BLaER1 treated with 17β-estradiol and CSF1 and Interleukin-3, amounts not matched to agents 10 nM and 100 nM (cell line): ENCODE data around the gene PITPNC1.

Experiments
- H3K27ac ChIP-seq, 11 experiments: shearing (Covaris generic); formaldehyde crosslinking; 2 replicates each; pipeline ENCODE4 v1.8.1; 2022
- H3K27me3 ChIP-seq, 11 experiments: shearing (Covaris generic); formaldehyde crosslinking; 2 replicates each; pipeline ENCODE4 v1.8.1; 2022
- H3K36me3 ChIP-seq, 11 experiments: shearing (Covaris generic); formaldehyde crosslinking; 2 replicates each; pipeline ENCODE4 v1.8.1; 2022
- H3K4me1 ChIP-seq, 10 experiments: shearing (Covaris generic); formaldehyde crosslinking; 2 replicates each; pipeline ENCODE4 v1.8.1; 2022
- H3K4me2 ChIP-seq, 11 experiments: shearing (Covaris generic); formaldehyde crosslinking; 2 replicates each; pipeline ENCODE4 v1.8.1; 2022
- H3K4me3 ChIP-seq, 10 experiments: shearing (Covaris generic); formaldehyde crosslinking; 2 replicates each; pipeline ENCODE4 v1.8.1; 2022
- H3K9ac ChIP-seq, 11 experiments: shearing (Covaris generic); formaldehyde crosslinking; 2 replicates each; pipeline ENCODE4 v1.8.1; 2022
- H3K9me3 ChIP-seq, 11 experiments: shearing (Covaris generic); formaldehyde crosslinking; replicated peaks in 1 of 11; 2 replicates each; pipeline ENCODE4 v1.8.1; 2022
- H4K20me1 ChIP-seq, 11 experiments: shearing (Covaris generic); formaldehyde crosslinking; 2 replicates each; pipeline ENCODE4 v1.8.1; 2022
- Cebpa-rat ChIP-seq, 11 experiments: shearing (Covaris generic); IDR thresholded peaks; 2 replicates each; pipeline ENCODE4 v1.8.1; 2022

Gene PITPNC1

DNA sequence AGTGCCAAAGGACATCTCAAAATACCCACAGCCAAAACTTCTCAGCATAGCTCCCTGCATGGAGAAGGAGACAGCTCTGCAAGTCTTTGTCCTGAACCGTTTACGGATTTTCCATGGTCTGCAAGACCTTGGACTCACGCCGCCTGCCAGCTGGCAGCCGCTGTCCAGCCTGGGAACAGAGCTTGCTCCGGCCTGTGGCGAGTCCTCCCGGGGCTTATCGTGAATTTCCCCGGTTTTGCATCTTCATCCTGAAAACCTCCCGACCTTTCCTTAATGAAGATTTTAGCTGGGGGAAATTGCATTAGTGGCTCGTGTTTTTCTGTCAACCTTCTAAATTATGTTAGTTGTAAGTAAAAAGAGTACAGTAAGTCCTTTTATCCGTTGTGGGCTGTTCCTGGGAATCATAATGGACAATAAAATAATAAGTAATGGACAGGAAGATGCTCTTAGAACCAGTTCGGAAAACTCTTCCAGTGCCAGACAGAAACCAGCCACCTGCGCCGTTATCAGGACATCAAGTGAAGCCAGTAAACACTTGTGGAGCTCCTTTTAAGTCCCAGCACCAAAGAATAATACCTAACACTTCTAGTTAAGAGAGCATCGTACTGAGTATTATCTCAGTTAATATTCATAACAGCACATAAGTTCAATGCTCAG lies 228.3 kb downstream of the PITPNC1 start:
- no peak overlapping the region; a peak in 1 of 22 replicates for H3K9ac ChIP-seq
- no peak overlapping the region for H3K4me2 ChIP-seq
- peaks cover 0 to 59% (median 27%) of the 10 kb centered on the region in 11 experiments; a peak in 13 of 22 replicates for H3K36me3 ChIP-seq
- no peaks in the 10 kb centered on the region for H3K27me3 ChIP-seq
- peaks cover 0 to 4% (median 0%) of the 10 kb centered on the region in 11 experiments; a peak in 2 of 22 replicates for H3K9me3 ChIP-seq
- H4K20me1 ChIP-seq, result no peaks in the 10 kb centered on the region
- H3K27ac ChIP-seq, result no peak overlapping the region
- H3K4me3 ChIP-seq, result no peak overlapping the region
- no peaks in the 10 kb centered on the region for H3K4me1 ChIP-seq
- TF ChIP-seq Cebpa-rat (IDR thresholded peaks at IDR 0.05), result no peak

DNA sequence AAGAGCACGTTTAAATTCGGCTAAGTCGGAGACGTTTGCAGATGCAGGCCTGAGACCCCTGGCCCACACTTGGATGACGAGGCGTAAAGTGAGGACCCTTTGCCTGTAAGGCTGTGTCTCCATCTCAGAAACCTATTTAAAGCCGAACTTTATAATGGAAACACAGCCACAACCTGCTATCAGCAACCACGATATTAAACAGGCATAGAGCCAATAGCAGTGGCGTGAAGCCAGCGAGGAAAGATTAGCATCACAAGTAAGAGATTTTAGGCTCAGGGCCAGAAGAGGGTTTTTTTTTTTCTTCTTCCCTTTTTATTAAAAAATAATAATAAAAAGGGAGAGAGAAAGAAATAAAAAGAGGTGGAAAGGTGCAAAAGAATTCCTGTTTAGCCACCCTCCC lies 229.4 kb downstream of the PITPNC1 start:
- Histone ChIP-seq H3K9me3 (no peaks in the 10 kb centered on the region), H3K4me1 (no peaks in the 10 kb centered on the region), H3K9ac (no peak overlapping the region), H3K27me3 (no peaks in the 10 kb centered on the region), H3K4me2 (no peak overlapping the region), H3K27ac (no peak overlapping the region), H3K36me3 (peaks cover 0 to 67% (median 28%) of the 10 kb centered on the region in 11 experiments; a peak in 13 of 22 replicates), H3K4me3 (no peak overlapping the region), H4K20me1 (no peaks in the 10 kb centered on the region)
- TF ChIP-seq Cebpa-rat (IDR thresholded peaks at IDR 0.05), result no peak

DNA sequence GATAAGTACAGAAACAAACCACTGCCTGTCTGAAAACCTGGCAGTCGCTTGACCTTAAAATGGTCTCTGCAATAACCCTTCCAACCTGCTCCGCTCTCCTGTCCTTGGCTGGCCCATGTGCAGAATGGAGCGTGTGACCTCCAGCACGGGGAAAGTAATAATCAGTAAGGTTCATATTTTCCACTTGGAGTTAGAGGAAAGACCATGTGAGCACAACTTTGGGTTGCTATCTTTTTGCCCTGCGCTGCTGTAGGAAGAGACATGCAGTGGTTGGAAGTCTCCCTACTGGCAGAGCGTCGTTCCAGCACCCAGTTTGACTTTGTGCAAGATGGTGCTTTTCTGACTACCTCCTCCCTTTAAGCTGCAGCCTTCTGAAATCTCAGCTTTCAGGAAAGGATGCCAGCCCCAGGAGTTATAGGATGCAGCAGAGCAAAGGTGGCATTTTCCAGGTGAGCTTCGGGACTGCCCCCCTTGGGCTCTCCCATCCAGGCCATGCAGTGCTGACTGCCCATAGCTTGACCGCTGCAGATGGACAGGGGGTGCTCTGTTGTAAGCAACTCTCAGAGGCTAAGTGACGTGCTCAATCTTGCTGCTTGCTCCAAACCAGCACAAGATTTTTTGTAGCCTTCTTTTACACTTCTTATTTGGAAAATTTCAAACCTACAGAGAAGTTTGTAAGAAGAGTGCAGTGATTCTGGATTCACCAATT lies 230.0 kb downstream of the PITPNC1 start:
- Histone ChIP-seq H4K20me1 (no peaks in the 10 kb centered on the region), H3K9me3 (no peaks in the 10 kb centered on the region), H3K27me3 (no peaks in the 10 kb centered on the region), H3K9ac (no peak overlapping the region), H3K27ac (no peak overlapping the region), H3K4me2 (no peak overlapping the region), H3K4me3 (no peak overlapping the region), H3K4me1 (no peaks in the 10 kb centered on the region), H3K36me3 (peaks cover 0 to 69% (median 28%) of the 10 kb centered on the region in 11 experiments; a peak in 13 of 22 replicates)
- TF ChIP-seq Cebpa-rat (IDR thresholded peaks at IDR 0.05), result no peak

DNA sequence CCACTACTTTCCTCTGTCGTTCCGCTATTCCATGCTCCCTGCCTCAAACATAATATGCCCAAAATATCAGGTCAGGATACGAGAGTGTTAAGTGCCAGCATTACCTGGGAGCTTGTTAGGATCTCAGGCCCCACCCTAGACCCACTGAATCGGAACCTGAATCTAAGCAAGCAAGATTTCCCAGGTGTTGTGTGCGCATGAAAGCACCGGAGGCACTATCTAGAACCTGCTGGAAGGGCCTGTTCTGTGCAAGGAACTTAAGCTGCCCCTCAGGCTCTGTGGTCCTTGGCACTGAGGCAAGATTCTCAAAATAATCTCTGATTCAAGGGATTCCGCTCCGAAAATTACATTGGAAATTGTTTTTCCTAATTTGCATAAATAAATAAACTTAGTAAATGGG lies 233.0 kb downstream of the PITPNC1 start:
- Histone ChIP-seq H3K27ac (no peak overlapping the region), H3K36me3 (peaks cover 0 to 63% (median 27%) of the 10 kb centered on the region in 11 experiments; a peak in 13 of 22 replicates), H3K4me2 (no peak overlapping the region), H3K9ac (no peak overlapping the region), H3K27me3 (no peaks in the 10 kb centered on the region), H4K20me1 (no peaks in the 10 kb centered on the region), H3K4me1 (peaks cover 0 to 3% (median 0%) of the 10 kb centered on the region in 10 experiments; a peak in 1 of 20 replicates), H3K9me3 (no peaks in the 10 kb centered on the region), H3K4me3 (no peak overlapping the region)
- TF ChIP-seq Cebpa-rat (IDR thresholded peaks at IDR 0.05), result no peak

DNA sequence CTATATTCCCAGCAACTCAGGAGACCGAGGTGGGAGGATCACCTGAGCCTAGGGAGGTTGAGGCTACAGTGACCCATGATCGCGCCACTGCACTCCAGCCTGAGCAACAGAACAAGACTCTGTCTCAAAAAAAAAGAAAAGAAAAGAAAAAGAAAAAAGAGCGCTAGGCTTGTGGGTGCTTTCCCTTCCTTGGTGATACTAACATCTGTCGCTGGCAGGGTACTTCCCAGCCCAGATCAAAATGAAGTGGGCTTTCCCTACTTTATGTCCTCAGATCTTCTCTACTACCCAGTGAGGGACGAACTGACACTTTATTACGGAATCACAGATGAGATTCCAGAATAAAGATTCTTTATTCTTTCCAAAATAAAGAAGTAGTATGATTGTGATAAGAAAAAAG lies 236.9 kb downstream of the PITPNC1 start:
- H3K27ac ChIP-seq, result no peak overlapping the region
- no peaks in the 10 kb centered on the region for H4K20me1 ChIP-seq
- H3K4me3 ChIP-seq, result no peak overlapping the region
- no peak for TF ChIP-seq Cebpa-rat (IDR thresholded peaks at IDR 0.05)
- no peaks in the 10 kb centered on the region for H3K27me3 ChIP-seq
- H3K9ac ChIP-seq, result no peak overlapping the region
- peaks cover 0 to 42% (median 17%) of the 10 kb centered on the region in 11 experiments; a peak in 13 of 22 replicates for H3K36me3 ChIP-seq
- H3K4me1 ChIP-seq, result peaks cover 0 to 12% (median 0%) of the 10 kb centered on the region in 10 experiments; a peak in 1 of 20 replicates
- no peak overlapping the region for H3K4me2 ChIP-seq
- H3K9me3 ChIP-seq, result no peaks in the 10 kb centered on the region

DNA sequence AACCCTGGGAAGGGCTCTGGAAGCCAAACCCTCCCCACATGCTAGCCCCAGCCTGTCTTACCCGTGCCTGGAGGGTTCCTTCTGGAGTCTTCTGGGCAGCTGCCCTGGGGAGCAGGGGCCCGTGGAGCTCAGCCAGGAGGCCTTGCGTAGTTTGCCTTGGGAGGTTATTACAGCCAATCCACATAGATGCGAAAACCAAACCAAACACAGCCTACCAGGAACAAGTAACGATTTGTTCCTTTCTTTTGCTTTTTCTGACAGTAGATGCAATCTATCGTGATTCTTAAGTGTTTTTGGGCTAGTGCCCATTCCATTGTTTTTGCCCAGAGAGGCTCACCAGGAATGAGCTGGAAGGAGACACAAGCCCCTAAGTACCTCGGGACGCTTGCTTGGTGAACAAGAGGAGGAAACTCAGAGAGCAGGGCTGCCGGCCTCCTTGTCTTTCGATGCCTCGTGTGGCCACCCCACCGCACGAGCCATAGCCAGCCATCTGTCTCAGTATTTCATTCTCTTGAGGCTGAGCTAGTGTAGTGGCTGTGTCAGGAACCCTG lies 238.0 kb downstream of the PITPNC1 start:
- H3K4me2 ChIP-seq, result no peak overlapping the region
- H3K4me1 ChIP-seq, result peaks cover 0 to 12% (median 0%) of the 10 kb centered on the region in 10 experiments; a peak in 1 of 20 replicates
- no peak for TF ChIP-seq Cebpa-rat (IDR thresholded peaks at IDR 0.05)
- no peaks in the 10 kb centered on the region for H4K20me1 ChIP-seq
- no peaks in the 10 kb centered on the region for H3K9me3 ChIP-seq
- no peaks in the 10 kb centered on the region for H3K27me3 ChIP-seq
- H3K27ac ChIP-seq, result no peak overlapping the region
- no peak overlapping the region for H3K9ac ChIP-seq
- peaks cover 0 to 34% (median 5%) of the 10 kb centered on the region in 11 experiments; a peak in 11 of 22 replicates for H3K36me3 ChIP-seq
- H3K4me3 ChIP-seq, result no peak overlapping the region

DNA sequence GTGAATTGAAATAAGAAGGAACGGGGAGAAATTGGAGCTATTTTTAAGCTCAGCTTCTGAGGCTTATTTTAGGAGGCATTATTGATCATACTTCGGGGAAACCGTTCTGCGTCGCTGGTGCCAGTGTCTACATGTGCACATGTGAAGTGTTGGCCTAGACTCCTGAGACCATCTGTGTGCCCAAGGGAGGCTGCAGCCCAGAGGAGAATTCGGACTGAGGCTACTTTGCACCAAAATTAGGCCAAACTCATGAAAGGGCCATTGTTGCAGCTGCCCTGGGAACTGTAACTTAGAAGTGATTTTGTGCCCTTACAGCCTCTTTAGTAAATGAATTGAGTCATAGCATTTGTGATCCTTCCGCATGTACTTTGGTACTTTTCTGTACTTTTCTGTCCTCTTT lies 238.7 kb downstream of the PITPNC1 start:
- TF ChIP-seq Cebpa-rat (IDR thresholded peaks at IDR 0.05), result no peak
- Histone ChIP-seq H3K27ac (no peak overlapping the region), H3K4me1 (peaks cover 0 to 12% (median 0%) of the 10 kb centered on the region in 10 experiments; a peak in 1 of 20 replicates), H3K27me3 (no peaks in the 10 kb centered on the region), H3K9ac (no peak overlapping the region), H3K36me3 (peaks cover 0 to 37% (median 3%) of the 10 kb centered on the region in 11 experiments; a peak in 9 of 22 replicates), H3K4me2 (no peak overlapping the region), H4K20me1 (no peaks in the 10 kb centered on the region), H3K4me3 (no peak overlapping the region), H3K9me3 (no peaks in the 10 kb centered on the region)

DNA sequence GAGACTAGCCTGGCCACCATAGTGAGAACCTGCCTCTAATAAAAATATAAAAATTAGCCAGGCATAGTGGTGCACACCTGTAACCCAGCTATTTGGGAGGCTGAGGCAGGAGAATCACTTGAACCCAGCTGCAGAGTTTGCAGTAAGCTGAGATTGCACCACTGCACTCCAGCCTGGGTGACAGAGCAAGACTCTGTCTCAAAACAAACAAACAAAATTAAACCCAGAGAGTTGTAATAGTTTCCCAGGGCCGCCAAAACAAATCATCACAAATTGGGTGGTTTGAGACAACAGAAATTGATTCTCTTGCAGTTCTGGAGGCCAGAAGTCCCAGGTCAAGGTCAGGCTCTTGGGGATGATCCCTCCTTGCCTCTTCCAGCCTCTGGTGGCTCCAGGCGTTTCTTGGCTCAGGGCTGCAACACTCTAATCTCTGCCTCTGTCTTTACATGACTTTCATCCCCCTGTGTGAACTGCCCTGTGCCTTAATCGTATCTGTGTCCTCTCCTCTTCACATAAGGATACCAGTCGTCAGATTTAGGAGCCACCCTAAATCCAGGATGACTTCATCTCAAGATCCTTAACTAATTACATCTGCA lies 240.3 kb downstream of the PITPNC1 start:
- Histone ChIP-seq H3K9me3 (no peaks in the 10 kb centered on the region), H3K27ac (no peak overlapping the region), H3K27me3 (no peaks in the 10 kb centered on the region), H3K9ac (no peak overlapping the region), H4K20me1 (no peaks in the 10 kb centered on the region), H3K4me1 (peaks cover 0 to 12% (median 0%) of the 10 kb centered on the region in 10 experiments; a peak in 1 of 20 replicates), H3K4me2 (no peak overlapping the region), H3K36me3 (peaks cover 0 to 39% (median 1%) of the 10 kb centered on the region in 11 experiments; a peak in 9 of 22 replicates), H3K4me3 (no peak overlapping the region)
- TF ChIP-seq Cebpa-rat (IDR thresholded peaks at IDR 0.05), result no peak

DNA sequence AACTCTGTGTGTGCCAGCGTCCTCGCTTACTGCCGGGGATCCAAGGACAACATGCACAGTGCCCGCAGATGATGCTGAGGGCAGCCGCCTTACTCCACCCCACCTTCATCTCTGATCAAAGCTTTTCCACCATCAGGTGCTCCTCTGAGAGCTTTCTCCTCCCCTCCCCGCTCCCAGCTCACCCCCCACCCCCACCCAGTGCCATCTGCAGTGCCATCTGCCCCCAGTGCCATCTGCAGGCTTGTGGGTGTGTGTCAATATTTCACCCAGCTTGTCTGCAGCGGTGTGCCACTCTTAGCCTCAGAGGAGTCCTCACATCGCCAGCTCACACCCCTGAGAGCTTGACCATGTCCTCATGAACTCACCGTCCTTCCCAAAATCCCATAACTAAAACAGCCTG lies 242.5 kb downstream of the PITPNC1 start:
- Histone ChIP-seq H3K4me1 (peaks cover 0 to 12% (median 0%) of the 10 kb centered on the region in 10 experiments; a peak in 1 of 20 replicates), H3K27me3 (no peaks in the 10 kb centered on the region), H3K9ac (no peak overlapping the region), H4K20me1 (no peaks in the 10 kb centered on the region), H3K9me3 (no peaks in the 10 kb centered on the region), H3K4me3 (no peak overlapping the region), H3K36me3 (peaks cover 0 to 48% (median under 1%) of the 10 kb centered on the region in 11 experiments; a peak in 9 of 22 replicates), H3K4me2 (no peak overlapping the region), H3K27ac (no peak overlapping the region)
- no peak for TF ChIP-seq Cebpa-rat (IDR thresholded peaks at IDR 0.05)
